Skin epidermis (tissue), 12 donors: Measurements from ENCODE around the gene TBPL2.
A peak's percentile ranks its signal among the peaks of the same experiment; 100 is the strongest.
"Not testable (repeated sequence)": the region's sequence is repeated elsewhere in the genome, so short reads cannot be mapped to it uniquely, and the experiment has no call there.

Source experiments
- H3K27ac ChIP-seq, 21 experiments: fragments of 200-600 bp; sonication (generic) in 11 of 21; one replicate each; pipeline ENCODE4 v1.5.0; 2020; ENCODE audit warnings: mild to moderate bottlenecking in 3 of 21, inconsistent platforms in 2 of 21, moderate library complexity in 2 of 21
- H3K4me3 ChIP-seq, 7 experiments: fragments of 200-600 bp; sonication (generic) in 2 of 7; one replicate each; pipeline ENCODE4 v1.5.0; 2020; ENCODE audit warnings: inconsistent platforms in 2 of 7, mild to moderate bottlenecking in 2 of 7, moderate library complexity in 1 of 7

Gene TBPL2

GRCh38 chr14:55440385-55440784 is at the start of gene TBPL2:
Gene TBPL2 (minus strand): TSS chr14:55440616. CDS start chr14:55440449, 167 bp downstream.
- H3K27ac ChIP-seq, result no peak within 1 kb of the TSS

GRCh38 chr14:55488204-55488603 is 47.8 kb upstream of the TBPL2 start:
- H3K27ac ChIP-seq, result no peak overlapping the region
- no peak overlapping the region for H3K4me3 ChIP-seq

More at GRCh38 chr14:55440385-55440784, at the start of gene TBPL2:
- no peak within 1 kb of the TSS for H3K4me3 ChIP-seq

- H3K4me3 ChIP-seq, result no peak overlapping the region
Observed at GRCh38 chr14:55482936-55483605, 42.7 kb upstream of the TBPL2 start.

GRCh38 chr14:55481769-55482168 is 41.4 kb upstream of the TBPL2 start:
- Histone ChIP-seq H3K27ac (no peak overlapping the region), H3K4me3 (no peak overlapping the region)

More at GRCh38 chr14:55482936-55483605, 42.7 kb upstream of the TBPL2 start:
- H3K27ac ChIP-seq, result no peak overlapping the region

GRCh38 chr14:55477680-55478079 is 37.3 kb upstream of the TBPL2 start:
- Histone ChIP-seq H3K27ac (no peak overlapping the region), H3K4me3 (no peak overlapping the region)

- not testable (repeated sequence) for H3K27ac ChIP-seq, H3K4me3 ChIP-seq
Observed at GRCh38 chr14:55476448-55476847, 36.0 kb upstream of the TBPL2 start.

- H3K27ac ChIP-seq, result no peak overlapping the region
- H3K4me3 ChIP-seq, result no peak overlapping the region
Observed at GRCh38 chr14:55473786-55474185, 33.4 kb upstream of the TBPL2 start.

GRCh38 chr14:55470025-55470424 is 29.6 kb upstream of the TBPL2 start:
- H3K27ac ChIP-seq, result no peak overlapping the region
- H3K4me3 ChIP-seq, result no peak overlapping the region

GRCh38 chr14:55467307-55467706 is 26.9 kb upstream of the TBPL2 start:
- H3K4me3 ChIP-seq, result no peak overlapping the region
- H3K27ac ChIP-seq, result peak overlapping the region in 1 of 21 experiments; percentile 32

- H3K4me3 ChIP-seq, result no peak overlapping the region
- H3K27ac ChIP-seq, result no peak overlapping the region
Observed at GRCh38 chr14:55458800-55459515, 18.5 kb upstream of the TBPL2 start.

- Histone ChIP-seq H3K4me3 (no peak overlapping the region), H3K27ac (no peak overlapping the region)
Observed at GRCh38 chr14:55457496-55457895, 17.1 kb upstream of the TBPL2 start.

GRCh38 chr14:55456411-55456810 is 16.0 kb upstream of the TBPL2 start:
- not testable (repeated sequence) for H3K4me3 ChIP-seq, H3K27ac ChIP-seq

- H3K27ac ChIP-seq, result peak overlapping the region in 11 of 21 experiments; percentile 4 to 76 (median 48)
- H3K4me3 ChIP-seq, result no peak overlapping the region
Observed at GRCh38 chr14:55454264-55455002, 14.0 kb upstream of the TBPL2 start.

GRCh38 chr14:55451950-55452349 is 11.5 kb upstream of the TBPL2 start:
- Histone ChIP-seq H3K4me3 (no peak overlapping the region), H3K27ac (peak overlapping the region in 2 of 21 experiments; percentile 11 to 26)

- H3K4me3 ChIP-seq, result no peak overlapping the region
- H3K27ac ChIP-seq, result peak overlapping the region in 2 of 21 experiments; percentile 11 to 26
Observed at GRCh38 chr14:55451398-55451797, 11.0 kb upstream of the TBPL2 start.

- Histone ChIP-seq H3K4me3 (no peak overlapping the region), H3K27ac (peak overlapping the region in 2 of 21 experiments; percentile 26 to 52)
Observed at GRCh38 chr14:55450987-55451386, 10.6 kb upstream of the TBPL2 start.

- Histone ChIP-seq H3K27ac (peak overlapping the region in 3 of 21 experiments; percentile 19 to 52 (median 26)), H3K4me3 (no peak overlapping the region)
Observed at GRCh38 chr14:55450539-55450938, 10.1 kb upstream of the TBPL2 start.

GRCh38 chr14:55450124-55450523 is 9.7 kb upstream of the TBPL2 start:
- H3K27ac ChIP-seq, result peak overlapping the region in 8 of 21 experiments; percentile 0 to 67 (median 23)
- no peak overlapping the region for H3K4me3 ChIP-seq

GRCh38 chr14:55449116-55449515 is 8.7 kb upstream of the TBPL2 start:
- peak overlapping the region in 12 of 21 experiments; percentile 19 to 67 (median 32) for H3K27ac ChIP-seq

GRCh38 chr14:55448141-55448614 is 7.8 kb upstream of the TBPL2 start:
- peak overlapping the region in 6 of 21 experiments; percentile 28 to 79 (median 65) for H3K27ac ChIP-seq
- no peak overlapping the region for H3K4me3 ChIP-seq

More at GRCh38 chr14:55449116-55449515, 8.7 kb upstream of the TBPL2 start:
- H3K4me3 ChIP-seq, result no peak overlapping the region
